Fibroblast of skin of right quadriceps (primary cell): ENCODE data around the gene ZCCHC2.

Experiments
- DNase-seq: peaks from one replicate; pipeline ENCODE4 v3.0.0-alpha.2; 2013

ZCCHC2 gene

GRCh38 chr18:62611453-62612288 lies 88.8 kb downstream of the ZCCHC2 start:
- no peak for DNase-seq

DNA sequence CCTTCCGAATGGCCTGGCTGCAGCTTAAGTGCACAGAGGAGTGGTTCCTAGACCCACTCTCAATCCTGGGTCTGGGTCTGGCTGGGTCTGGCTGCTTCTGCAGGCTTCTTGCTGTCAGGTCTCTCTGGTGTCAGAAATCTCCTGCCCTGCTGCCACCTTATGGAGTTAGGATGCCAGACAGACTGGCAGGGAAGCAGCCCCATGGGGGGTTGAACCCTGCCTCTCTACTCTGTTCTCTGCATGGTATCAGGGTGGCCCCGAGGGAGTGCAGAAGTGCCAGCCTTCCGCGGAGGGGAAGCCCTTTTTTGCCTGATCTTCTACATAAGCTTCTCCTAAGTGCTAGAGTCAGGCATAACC lies 89.4 kb downstream of the ZCCHC2 start:
- no peak for DNase-seq

DNA sequence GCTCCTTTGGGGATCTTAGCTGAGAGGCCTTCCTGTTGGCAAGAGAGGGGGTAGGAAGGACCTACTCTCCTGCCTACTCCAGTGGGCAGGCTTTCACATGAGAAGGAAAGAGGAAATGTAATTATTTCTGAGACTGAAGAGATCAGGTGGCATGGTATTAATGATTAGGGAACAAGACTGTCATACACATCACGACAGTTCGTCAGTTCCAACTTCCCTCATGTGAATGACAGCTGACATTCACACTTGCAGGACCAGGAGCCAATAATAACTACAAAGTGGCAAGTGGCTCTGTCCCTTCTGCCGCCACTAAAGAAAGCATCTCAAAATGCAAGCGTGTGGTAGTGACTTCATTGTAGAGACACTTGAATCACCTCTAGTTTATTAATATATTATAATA lies 90.0 kb downstream of the ZCCHC2 start:
- DNase-seq = no peak

- no peak for DNase-seq
Observed at GRCh38 chr18:62614494-62614893, 91.7 kb downstream of the ZCCHC2 start.

- peak; percentile 68 for DNase-seq
Observed at GRCh38 chr18:62616331-62616805, 93.5 kb downstream of the ZCCHC2 start.

DNA sequence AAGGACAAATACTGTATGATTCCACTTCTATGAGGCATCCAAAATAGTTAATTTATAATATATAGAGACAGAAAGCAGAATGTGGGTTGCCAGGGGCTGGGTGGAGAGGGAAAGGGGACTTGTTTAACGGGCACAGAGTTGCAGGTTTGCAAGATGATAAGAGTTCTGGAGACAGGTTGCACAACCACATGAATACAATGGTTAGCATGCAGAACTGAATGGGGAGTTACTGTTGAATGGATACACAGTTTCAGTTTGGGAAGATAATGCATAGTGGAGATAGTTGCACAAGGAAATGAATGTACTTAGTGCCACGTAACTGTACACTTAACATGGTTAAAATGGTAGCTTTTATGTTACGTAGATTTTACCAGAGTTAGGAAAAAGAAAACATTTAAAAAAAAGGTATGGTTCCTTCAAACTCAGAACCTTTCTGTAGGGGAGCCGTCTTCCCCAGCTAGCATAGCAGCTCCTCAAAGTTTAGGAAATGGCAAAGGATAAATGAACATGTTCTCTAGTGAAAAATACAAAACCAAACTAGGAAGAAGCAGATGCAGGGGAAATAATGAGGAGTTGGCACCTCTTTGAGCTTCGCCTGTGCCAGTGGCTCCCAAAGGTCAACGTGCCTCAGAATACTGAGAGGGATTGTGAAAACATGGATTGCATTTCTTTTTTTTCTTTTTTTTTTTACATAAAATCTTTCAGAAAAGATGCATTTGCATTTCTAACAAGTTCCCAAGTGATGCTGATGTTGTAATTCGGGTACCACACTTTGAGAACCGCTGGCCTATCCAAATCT lies 95.2 kb downstream of the ZCCHC2 start:
- no peak for DNase-seq

DNA sequence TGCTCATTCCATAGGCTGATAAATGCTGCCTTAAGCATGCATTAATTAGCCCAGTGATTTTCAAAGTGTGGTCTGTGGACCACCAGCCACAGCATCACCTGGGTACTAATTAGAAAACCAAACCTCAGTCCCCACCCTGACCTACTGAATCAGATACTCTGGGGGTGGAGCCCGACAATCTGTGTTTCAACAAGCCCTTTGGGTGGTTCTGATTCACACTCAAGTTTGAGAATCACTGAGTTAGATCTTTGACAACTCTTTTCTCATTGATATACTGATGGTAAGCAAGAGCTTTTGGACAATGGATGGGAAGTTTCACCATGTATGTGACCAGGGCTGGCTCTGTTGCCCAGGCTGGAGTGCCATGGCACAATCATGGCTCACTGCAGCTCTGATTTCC lies 95.9 kb downstream of the ZCCHC2 start:
- DNase-seq = no peak

- DNase-seq = no peak
Observed at GRCh38 chr18:62621546-62621945, 98.7 kb downstream of the ZCCHC2 start.

GRCh38 chr18:62625019-62625418 lies 102.2 kb downstream of the ZCCHC2 start:
- DNase-seq = no peak
